ENCODE measurements around the gene GDPD3. TPM values are rescaled to one million over a fixed set of nuclear protein-coding genes. Genes with fewer than 3 reads are reported as not detected.

The GDPD3 gene
- total and polyA plus RNA-seq, 9 donors, result 2.6 to 7.5 (median 4.6) TPM

DNA sequence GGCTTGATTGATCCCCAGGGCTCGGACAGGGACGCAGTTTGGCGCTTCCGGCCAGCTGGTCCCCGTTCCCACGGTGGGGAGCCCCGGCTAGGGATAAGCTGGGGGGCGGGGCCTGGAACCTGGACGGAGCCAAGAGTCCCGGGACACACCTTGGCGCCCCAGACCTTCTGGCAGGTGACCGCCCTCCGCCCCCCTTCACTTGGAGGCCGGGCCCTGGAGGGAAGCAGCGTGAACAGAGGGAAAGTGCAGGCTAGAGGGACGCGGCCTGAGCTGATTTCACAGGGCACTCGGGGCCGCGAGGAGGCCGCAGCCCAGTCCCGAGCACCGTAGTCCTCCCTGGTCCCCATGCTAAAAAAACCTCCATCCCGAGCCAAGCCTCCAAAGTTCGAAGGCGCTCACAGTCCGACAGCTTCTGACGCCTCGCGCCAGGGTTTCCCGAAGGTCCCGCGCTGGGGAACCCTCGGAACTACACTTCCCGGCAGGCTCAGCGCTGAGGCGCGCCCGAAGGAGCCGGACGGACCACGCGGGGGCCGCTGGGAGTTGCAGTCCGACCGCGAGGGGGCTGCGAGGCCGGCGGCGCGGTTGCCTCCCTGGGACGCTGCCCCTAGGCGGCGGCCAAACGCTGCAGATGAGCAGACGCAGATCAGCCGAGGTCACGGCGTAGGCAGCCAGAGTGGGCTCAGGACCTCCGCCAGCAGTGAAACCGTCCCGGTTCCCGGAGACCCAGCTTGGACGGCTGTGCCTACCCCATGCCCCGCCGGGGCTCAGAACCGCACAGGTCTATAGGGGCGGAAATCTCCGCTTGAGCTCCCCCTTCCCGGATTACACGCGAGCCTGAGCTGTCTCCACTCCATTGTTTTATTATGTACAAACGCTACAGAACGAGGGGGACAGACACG, 21.6 kb downstream of the GDPD3 start, which contains the start of gene TBX6:
Gene TBX6, minus strand, starts transcription at position 451 of the 899 bp plus-strand sequence. CDS start 731 bp downstream, outside the sequence.
- H3K4me1 ChIP-seq (ENCODE audit: insufficient read depth), result peaks cover 12% of the 10 kb centered on the region
- no peak for TF ChIP-seq EP300 (IDR thresholded peaks at IDR 0.05)
- TF ChIP-seq, protein P1, sequence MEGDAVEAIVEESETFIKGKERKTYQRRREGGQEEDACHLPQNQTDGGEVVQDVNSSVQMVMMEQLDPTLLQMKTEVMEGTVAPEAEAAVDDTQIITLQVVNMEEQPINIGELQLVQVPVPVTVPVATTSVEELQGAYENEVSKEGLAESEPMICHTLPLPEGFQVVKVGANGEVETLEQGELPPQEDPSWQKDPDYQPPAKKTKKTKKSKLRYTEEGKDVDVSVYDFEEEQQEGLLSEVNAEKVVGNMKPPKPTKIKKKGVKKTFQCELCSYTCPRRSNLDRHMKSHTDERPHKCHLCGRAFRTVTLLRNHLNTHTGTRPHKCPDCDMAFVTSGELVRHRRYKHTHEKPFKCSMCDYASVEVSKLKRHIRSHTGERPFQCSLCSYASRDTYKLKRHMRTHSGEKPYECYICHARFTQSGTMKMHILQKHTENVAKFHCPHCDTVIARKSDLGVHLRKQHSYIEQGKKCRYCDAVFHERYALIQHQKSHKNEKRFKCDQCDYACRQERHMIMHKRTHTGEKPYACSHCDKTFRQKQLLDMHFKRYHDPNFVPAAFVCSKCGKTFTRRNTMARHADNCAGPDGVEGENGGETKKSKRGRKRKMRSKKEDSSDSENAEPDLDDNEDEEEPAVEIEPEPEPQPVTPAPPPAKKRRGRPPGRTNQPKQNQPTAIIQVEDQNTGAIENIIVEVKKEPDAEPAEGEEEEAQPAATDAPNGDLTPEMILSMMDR (IDR thresholded peaks at IDR 0.05), result peak; percentile 79 to 99 (median 97)
- H3K27ac ChIP-seq, result peak within 1 kb of the TSS; percentile 66 to 70
- intact Hi-C loops (cut with DNase I), result loop anchor here in 3 of 4 donors (2.0 to 10.0 kb wide), 4 partner anchors 27 to 326 kb away; partner anchors contain the start of genes ALDOA (in 1 of the 3) and ZNF48 (in 1 of the 3)
- no peaks in the 10 kb centered on the region for H3K27me3 ChIP-seq
- peak within 1 kb of the TSS; percentile 47 for H3K4me3 ChIP-seq
- DNase-seq, result peak; percentile 89 to 95 (median 92)
- 0 to 2% (median 1%) methylated on average over 72 to 76 of the region's 76 CpGs for WGBS, 3 donors
- no peaks in the 10 kb centered on the region for H3K9me3 ChIP-seq
- H3K36me3 ChIP-seq, result no peaks in the 10 kb centered on the region

DNA sequence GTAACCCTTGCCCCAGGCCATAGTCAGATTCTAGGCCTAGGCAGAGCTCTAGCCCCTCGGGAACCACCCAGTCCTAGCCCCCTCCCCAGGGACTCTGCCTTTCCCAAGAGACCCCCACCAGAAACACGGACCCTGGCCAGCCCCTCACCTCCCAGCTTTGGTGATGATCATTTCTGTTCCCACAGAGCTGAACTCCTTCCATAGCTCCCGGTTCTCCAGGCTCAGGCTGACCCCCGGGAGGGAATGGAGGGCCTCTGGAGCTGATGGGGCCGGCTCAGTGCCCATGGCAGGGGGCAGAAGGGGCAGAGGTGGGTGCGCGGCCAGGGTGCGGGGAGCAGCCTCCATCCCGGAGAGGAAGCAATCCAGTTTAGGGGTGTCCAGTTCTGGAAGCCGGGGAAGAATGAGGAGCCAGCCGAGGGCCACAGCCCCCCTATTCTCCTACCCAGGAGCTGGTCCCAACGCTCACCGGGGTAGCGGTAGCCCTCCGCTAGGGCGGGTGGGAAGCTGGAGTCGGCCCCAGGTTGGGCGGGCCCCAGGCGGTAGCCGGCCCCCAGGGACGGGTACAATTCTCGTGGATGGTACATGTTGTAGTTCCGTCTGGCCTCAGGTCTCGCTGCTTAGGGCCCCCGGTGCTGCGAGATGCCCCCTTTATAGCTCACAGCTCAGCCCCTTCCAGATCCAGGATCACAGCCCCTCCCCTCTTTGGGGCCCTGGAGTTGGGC, 22.6 kb downstream of the GDPD3 start:
- TF ChIP-seq EP300 (IDR thresholded peaks at IDR 0.05) (no peak), POLR2A (IDR thresholded peaks at IDR 0.05) (no peak)
- TF ChIP-seq, protein P1 (IDR thresholded peaks at IDR 0.05), result no peak
- Histone ChIP-seq H3K36me3 (no peaks in the 10 kb centered on the region), H3K27me3 (no peaks in the 10 kb centered on the region), H3K27ac (peak overlapping the region; percentile 31 to 70), H3K9me3 (no peaks in the 10 kb centered on the region), H3K4me3 (no peak overlapping the region), H3K4me1 (ENCODE audit: insufficient read depth) (peaks cover 10% of the 10 kb centered on the region)
- WGBS, 3 donors, result 61 to 70% (median 66%) methylated on average over 26 of the region's 26 CpGs
- intact Hi-C loops (cut with DNase I), result loop anchor here in 2 of 4 donors (5.0 to 10.0 kb wide), 3 partner anchors 304 to 327 kb away; partner anchors contain the start of gene ZNF48 (in 1 of the 2)
- peak in 2 of 5 donors; percentile 44 to 54 for DNase-seq

DNA sequence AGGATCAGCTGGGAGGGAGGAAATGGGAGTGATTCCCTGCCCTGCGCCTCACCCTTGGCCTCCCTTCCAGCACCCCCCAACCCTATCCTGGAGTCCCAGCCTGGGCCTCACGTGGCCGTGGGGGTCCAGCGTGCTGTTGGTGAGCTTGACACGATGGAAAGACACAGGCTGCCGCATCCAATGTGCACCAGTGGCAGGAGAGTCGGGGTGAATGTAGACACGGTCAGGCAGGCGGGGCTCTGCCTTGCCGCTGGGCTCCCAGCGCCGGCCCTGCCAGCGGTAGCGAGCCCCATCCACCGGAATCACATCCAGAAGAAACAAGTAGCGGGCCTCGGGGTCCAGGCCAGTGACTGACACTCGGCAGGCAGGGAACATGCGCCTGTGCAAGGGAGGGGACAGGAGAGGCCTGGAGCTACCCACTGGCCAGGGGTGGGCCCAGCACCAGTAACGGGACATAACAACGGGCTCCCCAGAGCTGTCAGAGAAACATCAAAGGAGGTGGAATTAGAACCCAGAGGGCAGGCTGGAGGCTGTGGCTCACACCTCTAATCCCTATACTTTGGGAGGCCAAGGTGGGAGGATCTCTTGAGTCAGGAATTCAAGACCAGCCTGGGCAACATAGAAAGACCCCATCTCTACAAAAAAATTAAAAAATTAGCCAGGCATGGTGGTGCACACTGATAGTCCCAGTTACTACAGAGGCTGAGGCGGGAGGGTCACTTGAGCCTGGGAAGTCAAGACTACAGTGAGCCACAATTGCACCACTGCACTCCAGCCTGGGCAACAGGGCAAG, 24.3 kb downstream of the GDPD3 start:
- TF ChIP-seq EP300 (IDR thresholded peaks at IDR 0.05) (no peak), POLR2A (IDR thresholded peaks at IDR 0.05) (no peak)
- TF ChIP-seq, protein P1 (IDR thresholded peaks at IDR 0.05), result no peak
- Histone ChIP-seq H3K27ac (no peak overlapping the region), H3K36me3 (no peaks in the 10 kb centered on the region), H3K9me3 (no peaks in the 10 kb centered on the region), H3K4me1 (ENCODE audit: insufficient read depth) (peaks cover 4% of the 10 kb centered on the region), H3K27me3 (no peaks in the 10 kb centered on the region), H3K4me3 (no peak overlapping the region)
- no peak for DNase-seq
- intact Hi-C loops (cut with DNase I), result loop anchor here in 1 of 4 donors (10.0 kb wide), 1 partner anchor 436 kb away; the partner anchor contains the start of gene ZNF768
- WGBS, 3 donors, result 72 to 82% (median 81%) methylated on average over 13 to 22 of the region's 22 CpGs

All from ovary (tissue), 9 donors.